ENCODE measurements around the gene MXD1. TPM values are rescaled to one million over a fixed set of nuclear protein-coding genes. Genes with fewer than 3 reads are reported as not detected.

Gene MXD1
- total RNA-seq, 8 experiments from 2014 or later = 4.5 to 18.4 (median 9.9) TPM

GRCh38 chr2:69975853-69976462 is 61.0 kb downstream of the MXD1 start:
- H3K27ac ChIP-seq = no peak overlapping the region
- no peak overlapping the region for H3K4me3 ChIP-seq
- WGBS, 10 experiments = 50 to 100% (median 88%) methylated on average over 2 to 8 of the region's 13 CpGs; no CpG with 5 or more reads in 4 of the 10 experiments
- ATAC-seq (replicated peaks in 6 of 8) = no peak
- no peaks in the 10 kb centered on the region for H3K4me1 ChIP-seq (replicated peaks in 1 of 2)
- in situ Hi-C loops (cut with MboI; ENCODE audit: low pct_unique_long_range_greater_than_20kb in 2 of 9, low sequenced_read_pairs in 9 of 9, unreplicated experiment in 9 of 9) = no loop called here

DNA sequence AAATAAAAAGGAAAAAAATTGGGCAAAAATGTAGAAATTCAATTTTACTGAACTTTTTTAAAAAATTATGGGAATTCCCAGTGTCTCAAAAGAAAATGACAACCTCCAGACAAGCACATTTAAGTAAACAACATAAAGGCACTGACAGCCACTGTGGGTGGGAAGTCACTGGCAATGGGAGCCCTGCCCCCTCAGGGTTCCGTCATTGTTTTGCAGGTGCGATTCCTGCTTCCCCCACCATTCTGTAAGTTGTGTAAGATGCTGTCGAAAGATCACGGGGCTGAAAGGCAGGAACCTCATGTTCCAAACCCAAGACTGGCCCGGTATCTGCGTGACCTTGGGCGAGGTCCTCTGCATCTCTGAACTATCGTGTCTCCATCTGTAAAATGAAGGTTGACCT is 62.3 kb downstream of the MXD1 start:
- 83 to 100% (median 95%) methylated on average over 1 to 6 of the region's 8 CpGs; no CpG with 5 or more reads in 2 of the 10 experiments for WGBS, 10 experiments
- no peak overlapping the region for H3K4me3 ChIP-seq
- no peak for ATAC-seq (replicated peaks in 6 of 8)
- in situ Hi-C loops (cut with MboI; ENCODE audit: low pct_unique_long_range_greater_than_20kb in 2 of 9, low sequenced_read_pairs in 9 of 9, unreplicated experiment in 9 of 9) = no loop called here
- no peak overlapping the region for H3K27ac ChIP-seq
- no peaks in the 10 kb centered on the region for H3K4me1 ChIP-seq (replicated peaks in 1 of 2)

DNA sequence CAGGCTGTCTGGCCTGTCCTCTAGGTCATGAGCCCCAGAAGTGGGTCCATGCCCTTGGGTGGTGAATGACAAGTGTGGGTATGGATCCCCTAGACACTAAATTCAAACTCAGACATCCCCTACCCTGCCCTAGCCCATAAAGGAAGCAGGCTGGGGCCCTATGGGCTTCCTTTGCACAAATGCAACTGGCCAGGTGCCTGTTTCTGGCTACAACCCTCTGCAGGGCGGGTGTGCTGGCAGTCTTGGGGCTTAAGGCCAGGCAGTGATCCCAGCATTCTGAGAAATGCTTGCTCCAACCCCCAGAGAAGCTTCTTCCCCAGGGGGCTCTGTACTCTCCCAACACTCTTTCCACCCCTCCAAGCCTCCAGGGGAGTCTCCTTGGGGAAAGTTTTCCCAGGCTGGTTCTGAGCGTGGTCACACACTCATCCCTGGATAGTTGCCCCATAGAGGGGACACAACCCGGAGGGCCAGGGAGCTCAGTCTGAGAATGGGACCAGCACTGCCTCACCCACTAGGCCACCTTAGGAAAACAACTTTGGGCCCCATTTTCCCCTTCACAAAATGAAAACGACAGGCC is 63.1 kb downstream of the MXD1 start:
- in situ Hi-C loops (cut with MboI; ENCODE audit: low pct_unique_long_range_greater_than_20kb in 2 of 9, low sequenced_read_pairs in 9 of 9, unreplicated experiment in 9 of 9) = no loop called here
- ATAC-seq (replicated peaks in 6 of 8) = peak in 2 of 8 experiments; percentile 13 to 45
- H3K4me1 ChIP-seq (replicated peaks in 1 of 2) = no peaks in the 10 kb centered on the region
- H3K4me3 ChIP-seq = no peak overlapping the region
- H3K27ac ChIP-seq = no peak overlapping the region
- 50 to 100% (median 70%) methylated on average over 1 to 2 of the region's 4 CpGs; no CpG with 5 or more reads in 7 of the 10 experiments for WGBS, 10 experiments

- Histone ChIP-seq H3K4me3 (no peak overlapping the region), H3K4me1 (replicated peaks in 1 of 2) (no peaks in the 10 kb centered on the region), H3K27ac (no peak overlapping the region)
- no peak for ATAC-seq (replicated peaks in 6 of 8)
- 43 to 100% (median 80%) methylated on average over 1 to 7 of the region's 8 CpGs; no CpG with 5 or more reads in 1 of the 10 experiments for WGBS, 10 experiments
- in situ Hi-C loops (cut with MboI; ENCODE audit: low pct_unique_long_range_greater_than_20kb in 2 of 9, low sequenced_read_pairs in 9 of 9, unreplicated experiment in 9 of 9) = no loop called here
Measured at GRCh38 chr2:69979902-69980807, 65.2 kb downstream of the MXD1 start.

- in situ Hi-C loops (cut with MboI; ENCODE audit: low pct_unique_long_range_greater_than_20kb in 2 of 9, low sequenced_read_pairs in 9 of 9, unreplicated experiment in 9 of 9) = no loop called here
- 67 to 100% (median 93%) methylated on average over 1 to 2 of the region's 3 CpGs; no CpG with 5 or more reads in 5 of the 10 experiments for WGBS, 10 experiments
- no peak overlapping the region for H3K4me3 ChIP-seq
- ATAC-seq (replicated peaks in 6 of 8) = no peak
- H3K4me1 ChIP-seq (replicated peaks in 1 of 2) = no peaks in the 10 kb centered on the region
- H3K27ac ChIP-seq = no peak overlapping the region
Measured at GRCh38 chr2:69983392-69983966, 68.6 kb downstream of the MXD1 start.

GRCh38 chr2:69985216-69985615 is 70.3 kb downstream of the MXD1 start:
- 80 to 100% (median 98%) methylated on average over 1 to 3 of the region's 3 CpGs for WGBS, 10 experiments

DNA sequence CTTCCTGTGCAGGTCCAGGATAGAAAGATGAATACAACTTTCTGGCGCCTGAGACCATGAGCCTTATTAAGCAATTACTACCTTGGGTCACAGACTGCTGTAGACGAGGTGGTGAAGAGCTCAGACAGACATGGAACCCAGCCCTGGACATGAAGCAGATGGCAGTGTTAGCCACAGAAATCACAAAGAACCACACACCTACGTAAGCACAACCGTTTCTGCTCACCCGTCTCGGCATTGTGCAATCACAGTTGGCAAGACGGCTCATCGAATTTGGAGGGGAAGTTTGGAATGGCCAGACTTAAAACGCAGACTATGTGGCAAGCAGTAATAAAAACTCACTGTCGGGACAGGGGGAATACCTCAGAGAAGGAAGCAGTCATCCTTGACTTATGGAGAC is 70.8 kb downstream of the MXD1 start:
- Histone ChIP-seq H3K4me1 (replicated peaks in 1 of 2) (no peaks in the 10 kb centered on the region), H3K27ac (no peak overlapping the region), H3K4me3 (no peak overlapping the region)
- WGBS, 10 experiments = 84 to 100% (median 100%) methylated on average over 1 to 8 of the region's 10 CpGs; no CpG with 5 or more reads in 4 of the 10 experiments
- in situ Hi-C loops (cut with MboI; ENCODE audit: low pct_unique_long_range_greater_than_20kb in 2 of 9, low sequenced_read_pairs in 9 of 9, unreplicated experiment in 9 of 9) = no loop called here
- ATAC-seq (replicated peaks in 6 of 8) = no peak

More at GRCh38 chr2:69985216-69985615, 70.3 kb downstream of the MXD1 start:
- Histone ChIP-seq H3K27ac (no peak overlapping the region), H3K4me3 (no peak overlapping the region), H3K4me1 (replicated peaks in 1 of 2) (no peaks in the 10 kb centered on the region)
- in situ Hi-C loops (cut with MboI; ENCODE audit: low pct_unique_long_range_greater_than_20kb in 2 of 9, low sequenced_read_pairs in 9 of 9, unreplicated experiment in 9 of 9) = no loop called here
- ATAC-seq (replicated peaks in 6 of 8) = no peak

DNA sequence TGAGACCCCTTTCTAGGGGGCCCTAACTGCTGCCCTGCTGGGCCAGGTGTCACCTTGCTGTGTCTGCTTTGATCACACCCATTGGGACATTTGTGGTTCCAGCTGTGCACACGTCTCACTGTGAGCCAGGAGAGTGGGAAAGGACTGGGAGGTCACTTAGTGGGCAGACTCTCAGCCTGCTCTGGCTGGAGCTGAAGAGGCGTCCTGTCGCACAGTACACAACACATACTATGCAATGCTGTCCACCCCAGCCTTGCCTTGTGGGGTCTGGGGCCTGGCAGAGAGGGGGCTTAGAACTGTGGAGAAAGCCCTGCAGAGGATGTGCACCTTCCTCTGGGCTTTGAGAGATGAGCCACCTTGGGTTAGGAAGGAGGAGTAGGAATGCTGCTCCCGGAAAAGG is 71.8 kb downstream of the MXD1 start:
- in situ Hi-C loops (cut with MboI; ENCODE audit: low pct_unique_long_range_greater_than_20kb in 2 of 9, low sequenced_read_pairs in 9 of 9, unreplicated experiment in 9 of 9) = no loop called here
- no peaks in the 10 kb centered on the region for H3K4me1 ChIP-seq (replicated peaks in 1 of 2)
- ATAC-seq (replicated peaks in 6 of 8) = no peak
- 57 to 100% (median 85%) methylated on average over 1 to 3 of the region's 4 CpGs; no CpG with 5 or more reads in 6 of the 10 experiments for WGBS, 10 experiments
- H3K4me3 ChIP-seq = no peak overlapping the region
- no peak overlapping the region for H3K27ac ChIP-seq

DNA sequence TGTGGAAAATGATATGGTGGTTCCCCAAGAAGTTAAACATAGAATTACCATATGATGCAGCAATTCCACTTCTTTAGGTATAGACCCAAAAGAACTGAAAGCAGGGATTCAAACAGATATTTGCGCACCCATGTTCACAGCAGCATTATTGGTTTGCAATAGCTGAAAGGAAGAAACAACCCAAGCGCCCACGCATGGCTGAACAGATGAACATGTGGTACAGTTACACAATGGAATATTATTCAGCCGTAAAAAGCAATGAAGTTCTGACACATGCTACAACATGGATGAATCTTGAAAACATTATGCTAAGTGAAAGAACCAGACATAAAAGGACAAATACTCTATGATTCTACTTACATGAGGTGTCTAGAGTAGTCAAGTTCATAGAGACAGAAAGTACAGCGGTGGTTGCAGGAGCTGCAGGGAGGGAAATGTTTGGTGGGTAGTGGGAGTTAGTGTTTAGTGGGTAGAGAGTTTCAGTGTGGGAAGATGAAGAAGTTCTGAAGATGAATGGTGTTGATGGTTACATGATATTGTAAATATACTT is 73.3 kb downstream of the MXD1 start:
- ATAC-seq (replicated peaks in 6 of 8) = no peak
- 87 to 100% (median 97%) methylated on average over 2 to 5 of the region's 5 CpGs; no CpG with 5 or more reads in 2 of the 10 experiments for WGBS, 10 experiments
- H3K4me1 ChIP-seq (replicated peaks in 1 of 2) = no peaks in the 10 kb centered on the region
- in situ Hi-C loops (cut with MboI; ENCODE audit: low pct_unique_long_range_greater_than_20kb in 2 of 9, low sequenced_read_pairs in 9 of 9, unreplicated experiment in 9 of 9) = no loop called here
- H3K27ac ChIP-seq = no peak overlapping the region
- H3K4me3 ChIP-seq = no peak overlapping the region

DNA sequence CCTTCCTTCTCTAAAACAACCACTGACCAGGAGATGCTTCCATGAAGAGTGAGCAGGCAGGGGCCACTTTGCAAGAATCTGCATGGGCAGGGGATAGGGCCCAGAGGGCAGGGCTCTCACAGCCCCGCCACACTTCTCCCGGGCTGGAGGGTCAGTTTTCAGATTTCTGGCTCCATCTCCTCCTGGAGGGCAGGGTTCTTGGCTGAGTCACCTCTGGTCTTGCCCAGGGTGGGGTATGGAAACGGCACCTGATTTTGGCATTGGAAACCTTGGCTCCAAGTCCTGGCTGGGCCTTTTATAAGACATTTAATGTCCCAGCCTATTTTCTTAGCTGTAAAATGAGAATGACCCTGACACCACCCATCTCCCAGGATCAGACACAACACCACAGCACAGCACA is 74.1 kb downstream of the MXD1 start:
- in situ Hi-C loops (cut with MboI; ENCODE audit: low pct_unique_long_range_greater_than_20kb in 2 of 9, low sequenced_read_pairs in 9 of 9, unreplicated experiment in 9 of 9) = no loop called here
- peak in 3 of 8 experiments; percentile 43 to 86 (median 71) for ATAC-seq (replicated peaks in 6 of 8)
- Histone ChIP-seq H3K27ac (no peak overlapping the region), H3K4me1 (replicated peaks in 1 of 2) (no peaks in the 10 kb centered on the region), H3K4me3 (no peak overlapping the region)
- WGBS, 10 experiments = 83 to 100% methylated on average over 1 to 2 of the region's 3 CpGs; no CpG with 5 or more reads in 8 of the 10 experiments

- ATAC-seq (replicated peaks in 6 of 8) = peak in 3 of 8 experiments; percentile 53 to 87 (median 70)
- H3K27ac ChIP-seq = no peak overlapping the region
- in situ Hi-C loops (cut with MboI; ENCODE audit: low pct_unique_long_range_greater_than_20kb in 2 of 9, low sequenced_read_pairs in 9 of 9, unreplicated experiment in 9 of 9) = no loop called here
- H3K4me3 ChIP-seq = no peak overlapping the region
- no peaks in the 10 kb centered on the region for H3K4me1 ChIP-seq (replicated peaks in 1 of 2)
- WGBS, 10 experiments = 33 to 94% (median 82%) methylated on average over 2 to 3 of the region's 12 CpGs; no CpG with 5 or more reads in 5 of the 10 experiments
Measured at GRCh38 chr2:69989441-69990105, 74.7 kb downstream of the MXD1 start.

All from motor neuron (in vitro differentiated cells).